Anterior cingulate cortex (tissue), 58 donors: ENCODE data around the gene SLC8A2.

Experiments
- DNase-seq, 58 donors: peaks; one replicate each; lab custom pipeline; 2025; lab: John Stamatoyannopoulos, UW

Gene SLC8A2

DNA sequence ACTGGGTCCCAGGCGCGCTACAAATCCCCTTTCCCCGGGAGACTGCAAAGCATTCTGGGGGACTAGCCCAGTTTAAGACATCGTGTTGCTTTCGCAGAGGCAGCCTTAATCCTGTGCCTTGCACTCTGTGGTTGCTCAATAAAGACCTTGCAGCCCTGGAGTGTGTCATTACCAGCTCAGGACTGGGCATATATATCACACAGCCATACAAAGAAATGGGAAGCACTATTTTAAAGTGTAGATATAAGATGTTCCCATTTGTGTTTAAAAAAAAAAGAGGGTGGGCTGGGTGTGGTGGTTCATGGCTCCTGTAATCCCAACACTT is 32.1 kb upstream of the SLC8A2 start:
- no peak for DNase-seq

DNA sequence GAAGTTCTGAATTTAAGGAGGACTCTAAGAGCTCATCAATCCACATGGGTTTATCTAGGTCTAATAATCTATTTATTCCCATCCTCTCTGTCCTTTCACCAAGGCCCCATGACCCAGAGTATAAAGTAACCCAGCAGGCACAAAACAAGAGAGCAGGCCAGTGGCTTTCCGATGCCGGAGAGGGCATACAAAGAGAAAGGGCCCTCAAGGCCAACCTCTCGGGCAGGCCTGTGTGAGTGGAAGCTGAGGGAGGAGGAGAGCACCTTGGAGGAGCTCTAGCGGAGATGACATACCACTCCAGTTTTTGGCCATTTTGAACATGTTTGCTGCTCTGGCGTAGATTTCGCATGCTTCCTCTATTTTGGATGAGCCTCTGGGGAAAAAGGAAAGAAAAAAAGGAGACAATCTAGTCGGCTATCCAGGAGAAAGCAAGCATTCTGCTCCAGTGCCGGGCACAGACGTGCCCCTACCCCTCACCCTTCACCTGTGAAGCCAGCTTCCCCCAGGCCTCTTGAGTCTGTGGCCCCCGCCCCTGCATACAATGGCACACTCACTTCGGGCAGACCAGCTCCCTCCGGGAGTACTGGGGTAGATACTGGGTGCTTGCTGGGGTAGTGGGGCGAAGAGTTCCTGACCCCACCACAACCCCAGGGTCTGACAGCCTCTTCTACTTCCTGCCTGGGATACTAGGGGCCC is 31.6 kb upstream of the SLC8A2 start:
- DNase-seq = no peak

DNA sequence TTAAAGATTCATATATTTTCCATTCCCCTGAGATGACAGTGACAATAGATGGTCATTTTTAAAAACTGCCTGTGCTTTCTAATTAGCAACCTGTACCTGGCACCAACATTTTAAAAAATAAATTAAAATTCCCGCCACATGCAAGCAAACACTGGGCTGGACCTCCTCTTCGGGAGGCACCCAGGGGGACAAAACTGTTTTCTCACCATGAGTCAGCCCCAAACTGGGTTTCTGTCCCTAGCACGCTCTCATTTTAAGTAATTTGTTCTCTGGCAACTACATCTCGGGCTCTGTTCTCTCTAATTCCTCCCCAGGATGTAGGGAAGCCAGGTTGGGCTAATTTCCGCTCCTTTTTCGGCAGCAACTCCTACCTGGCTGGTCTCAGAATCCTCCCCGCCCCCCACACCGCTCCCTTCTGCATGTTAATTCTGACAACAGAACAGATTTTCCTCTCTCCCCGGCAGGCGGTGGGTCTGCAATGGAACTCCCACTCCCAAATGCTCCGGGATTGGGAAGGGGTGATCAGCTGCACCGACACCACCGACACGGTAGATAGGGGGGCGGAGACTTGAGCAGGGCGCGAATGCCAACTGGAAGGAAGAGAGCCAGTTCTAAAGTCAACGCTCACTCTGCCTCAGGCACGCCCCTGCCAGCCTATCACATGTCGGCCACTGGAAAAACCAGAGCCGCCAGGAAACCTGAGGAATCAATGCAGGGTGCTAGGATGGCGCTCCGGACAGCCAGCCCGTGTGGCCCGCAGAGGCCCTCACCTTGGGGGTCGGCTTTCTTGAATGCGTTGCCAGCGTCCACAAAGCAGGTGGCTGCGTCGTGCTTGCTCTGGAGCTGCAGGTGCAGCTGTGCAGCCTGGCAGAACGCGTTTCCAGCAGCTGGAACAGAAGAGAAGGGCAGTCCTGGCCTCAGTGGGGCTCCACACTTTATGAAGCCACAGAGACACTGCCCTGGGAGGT is 28.5 kb upstream of the SLC8A2 start:
- peak in 7 of 58 donors; percentile 14 to 49 (median 30) for DNase-seq

DNA sequence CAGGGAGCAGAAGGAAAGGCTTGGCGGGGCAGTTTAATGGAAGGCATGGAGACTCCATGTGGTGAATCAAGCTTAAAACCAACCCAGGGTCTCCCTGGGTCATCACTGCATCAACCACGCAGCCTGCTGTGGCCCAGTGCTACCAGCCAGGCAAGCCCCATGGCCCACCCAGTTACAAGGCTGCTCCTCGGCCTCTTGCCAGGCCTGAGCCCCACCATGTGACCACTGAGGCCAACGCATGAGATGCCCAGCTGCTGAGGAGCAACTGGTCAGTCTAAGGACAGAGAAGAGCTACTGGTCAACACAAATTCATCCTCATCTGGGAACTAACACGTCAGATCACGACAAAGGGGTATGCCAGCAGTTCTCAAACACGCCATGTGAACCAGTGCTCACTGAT is 27.7 kb upstream of the SLC8A2 start:
- DNase-seq = no peak

DNA sequence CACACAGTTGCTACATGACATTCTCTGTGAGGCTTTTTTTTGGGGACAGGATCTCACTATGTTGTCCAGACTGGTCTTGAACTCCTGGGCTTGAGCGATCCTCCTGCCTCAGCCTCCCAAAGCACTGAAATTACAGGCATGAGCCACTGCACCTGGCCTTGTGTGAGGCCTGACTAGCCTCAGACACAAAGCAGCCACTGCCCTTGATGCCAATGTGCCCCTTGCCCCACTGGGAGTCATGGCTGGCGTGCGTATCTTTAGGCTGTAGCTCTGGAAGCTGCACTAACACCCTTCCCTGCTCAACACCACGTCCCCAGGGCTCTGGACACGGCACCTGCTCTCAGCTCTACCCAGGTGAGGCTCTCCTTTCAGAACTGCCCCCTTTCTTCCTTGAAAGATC is 26.9 kb upstream of the SLC8A2 start:
- no peak for DNase-seq

DNA sequence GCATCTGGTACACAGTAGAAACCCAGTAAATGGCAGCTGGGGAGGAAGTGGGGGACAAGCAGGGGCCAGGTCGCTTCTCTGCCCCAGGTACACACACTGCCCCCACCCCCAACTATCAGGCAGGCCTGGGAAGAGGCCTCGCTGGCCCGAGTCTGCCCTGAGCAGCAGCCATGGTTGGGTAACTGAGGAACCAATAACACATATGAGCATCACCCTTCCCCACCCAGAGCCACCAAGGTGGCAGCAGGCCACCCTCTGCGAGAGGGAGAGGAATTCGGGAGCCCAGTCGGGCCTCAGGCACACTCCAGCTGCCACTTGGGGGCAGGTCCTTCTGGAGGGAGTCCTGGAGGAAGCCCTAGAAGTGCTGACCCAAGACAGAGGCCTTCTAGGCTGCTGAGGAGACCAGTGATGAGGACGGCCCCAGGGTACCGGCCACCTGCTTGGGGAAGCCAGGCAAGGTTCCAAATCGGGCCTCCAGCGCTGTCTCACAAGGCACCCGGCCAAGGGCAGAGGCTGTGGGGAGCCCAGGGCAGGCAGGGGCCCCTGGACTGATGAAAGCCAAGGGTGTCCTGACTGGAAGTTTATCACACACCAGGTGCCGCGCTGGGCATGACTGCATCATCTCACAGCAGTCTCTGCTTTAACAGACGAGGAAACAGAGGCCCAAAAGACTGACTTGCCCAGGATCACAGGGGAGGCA is 26.3 kb upstream of the SLC8A2 start:
- no peak for DNase-seq

DNA sequence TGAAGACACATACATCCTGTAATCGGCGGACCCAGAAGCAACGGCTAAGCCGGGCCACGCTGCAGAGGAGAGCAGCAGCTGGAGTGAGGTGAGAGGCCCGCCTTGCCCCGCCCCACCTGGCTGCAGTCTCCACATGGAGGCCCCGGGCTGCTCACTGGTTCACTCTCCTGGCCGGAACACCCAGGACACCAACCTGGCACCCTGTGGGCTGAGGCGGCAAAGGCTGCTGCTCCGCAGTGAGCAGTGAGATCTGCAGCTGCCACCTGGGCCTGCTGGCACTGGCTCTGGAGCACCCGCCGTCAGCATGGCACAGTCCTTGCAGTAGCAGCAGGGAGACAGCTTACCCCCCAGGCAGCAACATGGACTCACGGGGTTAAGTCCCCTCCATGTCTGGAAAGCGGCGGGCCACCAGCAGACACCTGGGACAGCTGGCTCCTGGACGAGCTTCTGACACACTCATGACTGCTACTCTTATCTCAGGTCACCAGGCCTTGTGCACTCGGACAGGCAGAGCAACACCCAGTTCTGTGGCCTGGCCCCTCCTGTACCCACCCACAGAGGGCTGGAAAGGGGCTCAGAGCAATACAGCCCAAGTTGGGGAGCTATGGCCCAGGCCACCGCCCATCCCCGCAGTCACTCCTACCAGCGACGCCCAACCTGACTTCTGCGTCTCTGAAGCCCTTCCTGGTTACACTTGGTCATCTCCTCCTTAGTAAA is 25.5 kb upstream of the SLC8A2 start:
- DNase-seq = peak in 23 of 58 donors; percentile 13 to 67 (median 29)

DNA sequence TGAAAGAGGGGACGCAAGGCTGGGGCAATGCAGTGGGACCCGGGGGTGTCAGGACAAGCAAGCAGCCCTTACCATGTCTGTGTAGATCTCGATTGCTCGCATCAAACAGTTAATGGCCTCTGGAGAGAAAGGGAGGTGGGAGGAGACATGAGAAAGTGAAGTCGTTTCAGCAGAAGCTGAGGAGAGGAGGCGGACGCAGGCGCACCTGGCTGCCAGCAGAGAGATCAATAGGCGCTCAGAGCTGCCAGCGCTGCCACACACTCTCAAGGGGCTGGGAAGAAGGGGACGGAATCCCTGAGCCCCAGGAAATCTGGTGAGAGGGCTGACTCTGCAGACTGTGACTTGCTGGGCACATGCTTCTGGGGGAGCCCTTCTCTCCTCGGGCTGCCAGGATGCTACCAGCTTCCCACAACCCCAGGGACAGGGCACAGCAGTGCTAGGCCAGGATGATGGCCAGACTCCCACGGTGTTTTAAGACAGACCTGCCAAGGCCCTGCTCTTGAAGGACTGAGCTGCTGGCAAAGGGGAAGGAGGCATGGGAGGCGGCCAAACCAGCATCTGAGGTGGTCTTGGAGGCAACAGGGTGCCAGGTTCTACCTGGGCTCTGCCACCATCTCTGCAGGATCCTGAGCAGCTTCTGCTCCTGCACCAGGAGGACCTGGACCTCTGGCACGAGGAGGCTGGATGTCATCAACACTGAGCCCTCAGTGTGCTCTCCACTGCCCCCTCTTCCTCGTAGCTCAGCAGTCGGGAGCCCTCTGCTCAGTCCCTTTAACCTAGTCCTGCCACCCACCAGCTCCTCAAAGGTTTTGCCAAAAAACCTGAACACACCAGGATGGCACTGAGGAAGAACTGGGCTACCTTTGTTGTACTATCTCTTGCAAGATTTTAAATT is 24.0 kb upstream of the SLC8A2 start:
- peak in 30 of 58 donors; percentile 15 to 64 (median 40) for DNase-seq

DNA sequence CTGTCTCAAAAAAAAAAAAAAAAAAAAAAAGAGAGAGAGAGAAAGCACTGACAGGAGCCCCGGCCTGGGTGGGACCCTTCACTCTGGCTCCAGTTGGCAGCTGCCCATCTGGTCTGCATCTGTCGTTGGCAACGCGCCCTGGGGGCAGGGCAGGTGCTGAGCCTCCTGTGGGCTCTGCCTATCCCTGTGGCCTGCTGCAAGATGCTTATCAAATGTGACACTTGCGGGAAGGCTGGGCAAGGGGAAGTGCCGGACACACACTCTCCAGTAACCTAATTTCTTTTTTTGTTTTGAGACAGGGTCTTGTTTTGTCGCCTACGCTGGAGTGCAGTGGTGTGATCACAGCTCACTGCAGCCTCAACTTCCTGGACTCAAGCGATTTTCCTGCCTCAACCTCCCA is 23.0 kb upstream of the SLC8A2 start:
- no peak for DNase-seq

DNA sequence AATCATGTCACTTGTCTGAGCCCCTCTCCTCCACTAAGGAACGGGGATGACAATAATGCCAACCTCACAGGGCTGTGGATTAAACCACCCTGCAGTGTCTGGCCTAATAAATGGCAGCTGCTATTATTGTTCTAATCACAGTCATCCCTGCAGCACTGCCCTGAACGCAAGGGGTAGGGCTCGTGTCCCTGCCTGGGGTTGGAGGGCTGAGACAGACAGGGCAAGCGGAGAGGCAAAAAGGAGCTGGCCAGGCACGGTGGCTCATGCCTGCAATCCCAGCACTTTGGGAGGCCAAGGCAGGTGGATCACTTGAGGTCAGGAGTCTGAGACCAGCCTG is 22.5 kb upstream of the SLC8A2 start:
- no peak for DNase-seq

DNA sequence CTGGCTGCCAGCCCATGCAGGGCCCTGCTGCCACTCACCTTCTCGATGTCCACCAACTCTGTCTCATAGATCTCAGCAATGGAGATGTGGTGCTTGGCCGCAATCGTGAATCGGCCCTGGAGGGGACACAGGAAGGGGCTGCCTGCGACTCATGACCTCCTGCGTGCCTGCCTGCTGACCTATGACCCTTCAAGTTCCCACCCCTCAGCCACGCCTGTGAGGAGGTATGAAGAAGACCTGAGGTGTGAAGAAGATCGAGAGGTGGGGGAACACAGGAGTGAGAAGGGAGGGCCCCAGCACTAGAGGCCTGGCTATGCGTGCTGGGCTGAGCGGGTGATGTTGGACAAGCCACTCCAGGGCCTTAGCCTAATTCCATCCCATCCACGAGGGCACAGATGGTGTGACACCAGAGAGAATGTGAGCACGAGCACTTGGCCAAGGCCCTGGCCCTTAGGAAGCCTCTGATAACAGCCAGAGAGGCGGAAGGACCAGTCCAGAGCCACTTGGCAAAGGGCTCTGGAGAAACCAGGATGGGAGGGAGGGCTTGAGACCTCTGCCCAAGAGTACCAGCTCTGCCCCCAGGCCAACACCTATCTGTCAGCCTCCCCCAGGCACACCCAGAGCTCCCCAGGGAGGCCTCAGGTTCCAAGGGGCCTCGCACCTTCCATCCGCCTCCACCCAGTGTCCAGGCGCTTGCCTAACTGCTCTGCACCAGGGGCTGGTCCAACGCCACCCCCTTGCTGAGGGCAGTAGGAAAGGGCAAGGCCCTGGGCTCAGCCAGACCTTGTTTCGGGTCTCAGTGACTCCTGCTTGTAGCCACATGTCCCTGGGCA is 21.9 kb upstream of the SLC8A2 start:
- no peak for DNase-seq

DNA sequence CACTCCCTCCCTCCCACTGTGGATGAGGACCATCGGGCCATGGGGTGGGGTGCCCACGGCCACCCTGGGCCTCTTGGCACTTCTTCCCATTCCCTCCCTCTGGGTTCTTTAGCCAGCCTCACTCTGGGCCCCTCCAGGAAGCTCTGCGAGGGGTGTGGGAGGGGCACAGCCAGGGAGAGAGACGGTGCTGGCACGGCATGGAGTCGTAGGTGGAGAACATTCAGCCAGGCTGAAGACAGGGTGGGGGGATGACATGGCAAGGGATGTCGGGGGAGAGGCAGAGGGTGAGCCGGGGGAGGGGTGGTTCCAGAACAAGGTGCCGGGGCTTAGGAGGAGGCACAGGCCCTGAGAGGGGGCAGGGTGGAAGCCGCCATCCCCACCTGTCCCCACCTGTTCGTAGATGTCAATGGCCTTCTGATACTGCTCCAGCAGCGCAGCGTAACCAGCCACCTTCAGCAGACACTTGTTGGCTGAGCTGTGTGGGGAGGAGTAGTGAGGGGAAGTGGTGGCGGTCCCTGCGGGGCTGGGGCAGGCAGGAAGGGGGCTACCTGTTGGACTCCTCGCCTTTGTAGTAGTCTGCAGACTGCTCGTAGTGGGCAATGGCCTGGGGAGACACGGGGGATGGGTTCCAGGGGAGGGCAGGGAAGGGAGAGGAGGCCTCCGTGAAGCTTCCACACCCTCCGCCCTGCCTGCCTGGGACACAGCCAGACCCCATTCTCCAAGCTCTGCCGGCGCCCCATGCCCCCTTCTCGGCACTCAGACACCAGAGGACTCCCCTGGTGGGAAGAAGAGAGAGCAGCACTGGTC is 21.1 kb upstream of the SLC8A2 start:
- peak in 21 of 58 donors; percentile 11 to 78 (median 53) for DNase-seq

DNA sequence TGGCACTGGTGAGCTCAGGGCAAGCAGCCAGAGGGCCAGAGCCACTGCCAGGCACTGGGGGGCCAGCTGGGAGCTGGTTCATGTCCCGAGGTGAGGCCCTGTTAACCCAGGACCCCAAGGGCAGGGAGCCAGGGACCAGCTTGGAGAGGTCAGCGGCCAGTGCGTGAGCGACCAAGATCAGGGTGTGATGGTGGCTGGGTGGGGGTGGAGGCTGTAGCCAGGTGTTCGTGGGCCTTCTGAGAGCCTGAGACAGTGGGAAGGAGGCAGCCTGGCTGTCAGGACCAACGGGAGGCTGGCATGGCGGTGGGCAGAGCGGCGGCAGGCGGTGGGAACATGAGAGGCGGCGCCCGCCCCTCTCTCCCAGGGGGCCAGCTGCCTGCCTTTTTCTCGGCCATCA is 20.4 kb upstream of the SLC8A2 start:
- DNase-seq = peak in 6 of 58 donors; percentile 54 to 73 (median 64)

DNA sequence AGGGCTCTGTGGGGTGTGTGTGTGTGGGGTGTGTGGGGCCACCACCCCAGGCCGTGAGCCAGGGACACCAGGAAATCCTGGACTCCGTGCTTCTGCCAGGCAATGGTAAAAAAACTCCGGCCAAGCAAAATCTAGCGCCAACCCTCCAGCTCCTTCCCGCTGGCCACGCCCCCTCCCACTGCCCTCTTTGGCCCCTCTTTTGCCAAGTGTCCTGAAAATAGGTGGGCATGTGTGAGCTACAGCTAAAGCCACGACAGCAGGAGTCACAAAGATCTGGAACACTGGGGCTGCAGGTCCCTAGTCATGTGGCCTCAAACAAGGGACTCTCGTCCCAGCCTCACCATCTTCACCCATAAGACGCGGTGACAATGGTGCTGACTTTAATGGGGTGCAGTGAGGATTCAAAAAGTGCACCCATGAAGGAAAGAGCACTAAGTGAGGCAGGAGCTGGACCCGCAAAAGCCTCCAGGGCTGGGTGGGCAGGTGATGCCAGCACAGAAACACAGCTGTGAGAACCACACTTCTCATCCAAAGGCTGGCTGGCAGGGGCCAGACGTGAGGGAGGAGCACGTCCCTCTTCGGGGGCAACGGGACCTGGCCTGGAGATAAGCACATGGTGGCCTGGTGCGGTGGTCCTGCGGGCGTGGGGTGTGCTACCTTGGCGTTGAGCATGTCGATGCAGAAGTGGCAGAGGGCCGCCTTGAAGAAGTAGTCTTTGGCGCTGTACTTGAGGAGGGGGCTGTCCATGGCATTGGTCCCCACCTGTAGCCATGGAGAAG is 19.9 kb upstream of the SLC8A2 start:
- DNase-seq = no peak

DNA sequence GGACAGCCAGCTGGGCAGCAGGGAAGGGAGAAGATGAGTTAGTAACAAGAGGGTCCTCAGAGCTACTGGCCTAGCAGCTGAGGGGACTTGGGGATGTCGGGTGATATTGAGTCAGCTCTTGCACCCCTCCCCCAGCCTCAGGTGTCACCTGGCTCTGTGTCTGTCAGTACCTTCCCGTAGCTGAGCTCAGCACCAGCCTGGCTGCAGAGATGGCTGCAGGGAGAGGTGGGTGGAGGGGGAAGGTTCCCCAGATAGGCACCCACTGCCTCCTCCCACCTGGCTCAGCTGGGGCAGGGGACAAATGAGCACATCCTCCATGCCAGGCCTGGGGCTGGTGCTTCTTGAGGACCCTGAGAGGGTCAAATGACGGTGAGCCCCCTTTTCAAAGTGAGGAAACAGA is 19.2 kb upstream of the SLC8A2 start:
- no peak for DNase-seq

DNA sequence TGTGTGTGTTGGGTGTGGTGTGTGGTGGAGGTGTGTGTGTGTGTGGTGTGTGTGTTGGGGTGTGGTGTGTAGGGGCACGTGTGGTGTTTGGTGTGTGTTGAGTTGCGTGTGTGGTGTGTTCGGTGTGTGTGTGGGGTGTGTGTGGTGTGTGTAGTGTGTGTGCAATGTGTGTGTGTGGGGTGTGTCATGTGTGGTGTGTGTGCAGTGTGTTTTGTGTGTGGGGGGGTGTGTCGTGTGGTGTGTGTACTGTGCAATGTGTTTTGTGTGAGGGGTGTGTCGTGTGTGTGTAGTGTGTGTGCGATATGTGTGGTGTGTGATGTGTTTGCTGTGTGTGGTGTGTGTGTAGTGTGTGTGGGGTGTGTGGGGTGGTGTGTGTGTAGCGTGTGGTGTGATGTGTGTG is 18.3 kb upstream of the SLC8A2 start:
- no peak for DNase-seq
